OCI-M1 (cell line): ENCODE data around the gene FTO.

ENCODE experiments used
- DNase-seq: peaks from one replicate; lab custom pipeline; 2025; lab: John Stamatoyannopoulos, UW

The FTO gene

GRCh38 chr16:54055191-54055590 is 351.2 kb downstream of the FTO start:
- DNase-seq: peak; percentile 15

GRCh38 chr16:54055864-54056263 is 351.9 kb downstream of the FTO start:
- no peak for DNase-seq

GRCh38 chr16:54056921-54057320 is 353.0 kb downstream of the FTO start:
- no peak for DNase-seq

- no peak for DNase-seq
These were observed 355.4 kb downstream of the FTO start for GRCh38 chr16:54059319-54059718.

- DNase-seq: no peak
These were observed 356.9 kb downstream of the FTO start for GRCh38 chr16:54060599-54061421.

- DNase-seq: no peak
These were observed 357.5 kb downstream of the FTO start for GRCh38 chr16:54061454-54061853.

- no peak for DNase-seq
These were observed 358.7 kb downstream of the FTO start for GRCh38 chr16:54062361-54063278.

GRCh38 chr16:54063279-54063773 is 359.4 kb downstream of the FTO start:
- DNase-seq: no peak

GRCh38 chr16:54066451-54067105 is 362.6 kb downstream of the FTO start:
- DNase-seq: no peak

GRCh38 chr16:54067322-54068065 is 363.5 kb downstream of the FTO start:
- no peak for DNase-seq

- no peak for DNase-seq
These were observed 364.3 kb downstream of the FTO start for GRCh38 chr16:54068212-54068611.

- no peak for DNase-seq
These were observed 365.8 kb downstream of the FTO start for GRCh38 chr16:54069601-54070239.

- DNase-seq: no peak
These were observed 366.9 kb downstream of the FTO start for GRCh38 chr16:54070789-54071343.

GRCh38 chr16:54071514-54071913 is 367.6 kb downstream of the FTO start:
- no peak for DNase-seq

GRCh38 chr16:54072237-54072636 is 368.3 kb downstream of the FTO start:
- DNase-seq: no peak

- DNase-seq: peak; percentile 1
These were observed 369.4 kb downstream of the FTO start for GRCh38 chr16:54073356-54073755.

- no peak for DNase-seq
These were observed 371.5 kb downstream of the FTO start for GRCh38 chr16:54075446-54075845.

GRCh38 chr16:54076006-54076504 is 372.1 kb downstream of the FTO start:
- no peak for DNase-seq

- no peak for DNase-seq
These were observed 373.3 kb downstream of the FTO start for GRCh38 chr16:54077050-54077821.

- no peak for DNase-seq
These were observed 376.6 kb downstream of the FTO start for GRCh38 chr16:54080524-54081008.
